GM03348 (cell line): Measurements from ENCODE around the gene XYLT1.
A peak's percentile ranks its signal among the peaks of the same experiment; 100 is the strongest.
"Not testable (repeated sequence)": the region's sequence is repeated elsewhere in the genome, so short reads cannot be mapped to it uniquely, and the experiment has no call there.

Experiments used
- DNase-seq: peaks from one replicate; pipeline ENCODE4 v3.0.0; 2012; ENCODE audit warnings: low spot score

The XYLT1 gene

DNA sequence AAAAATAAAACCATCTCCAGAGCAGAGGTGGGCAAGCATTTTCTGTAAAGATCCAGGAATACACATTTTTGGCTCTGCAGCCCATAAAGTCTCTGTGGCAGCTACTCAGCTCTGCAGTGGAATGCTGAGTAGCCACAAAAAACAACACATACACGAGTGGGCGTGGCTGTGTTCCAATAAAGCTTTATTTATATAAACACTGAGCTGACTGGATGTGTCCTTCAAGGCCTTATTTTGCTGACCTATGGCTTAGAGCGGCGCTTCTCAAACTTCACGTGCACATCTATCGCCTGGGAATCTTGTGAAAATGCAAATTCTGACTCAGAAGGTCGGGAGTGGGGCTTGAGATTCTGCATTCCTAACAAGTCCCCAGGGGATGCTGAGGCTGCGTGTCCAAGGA is 39.7 kb downstream of the XYLT1 start:
- no peak for DNase-seq

DNA sequence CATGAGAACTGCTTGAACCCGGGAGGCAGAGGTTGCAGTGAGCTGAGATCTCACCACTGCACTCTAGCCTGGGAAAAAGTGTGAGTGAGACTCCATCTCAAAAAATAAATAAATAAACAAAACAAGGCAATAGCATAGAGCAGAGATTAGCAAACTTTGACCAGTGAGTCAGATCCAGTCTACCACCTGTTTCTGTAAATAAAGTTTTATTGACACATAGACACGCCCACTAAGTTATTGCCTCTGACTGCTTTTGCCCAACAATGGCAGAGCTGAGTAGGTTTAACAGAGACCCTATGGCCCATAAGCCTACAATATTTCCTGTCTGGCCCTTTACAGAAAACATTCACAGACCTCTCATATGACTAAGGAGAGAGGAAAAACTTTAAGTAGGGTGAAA is 44.3 kb downstream of the XYLT1 start:
- no peak for DNase-seq

DNA sequence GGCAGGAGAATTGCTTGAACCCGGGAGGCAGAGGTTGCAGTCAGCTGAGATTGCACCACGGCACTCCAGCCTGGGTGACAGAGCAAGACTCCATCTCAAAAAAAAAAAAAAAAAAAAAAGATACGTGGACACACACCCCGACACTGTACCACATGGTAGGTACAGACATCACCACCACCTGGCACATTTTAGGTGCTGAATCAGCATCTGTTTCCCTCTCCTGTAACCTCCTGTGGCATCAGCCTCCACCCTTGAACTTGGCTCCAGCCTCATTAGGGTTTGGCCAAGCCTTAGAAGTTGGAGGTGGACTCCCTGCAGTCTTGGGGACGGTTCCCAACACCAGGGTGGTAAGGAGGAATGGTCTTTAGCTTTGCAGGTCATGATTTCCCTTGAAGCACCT is 46.0 kb downstream of the XYLT1 start:
- no peak for DNase-seq

DNA sequence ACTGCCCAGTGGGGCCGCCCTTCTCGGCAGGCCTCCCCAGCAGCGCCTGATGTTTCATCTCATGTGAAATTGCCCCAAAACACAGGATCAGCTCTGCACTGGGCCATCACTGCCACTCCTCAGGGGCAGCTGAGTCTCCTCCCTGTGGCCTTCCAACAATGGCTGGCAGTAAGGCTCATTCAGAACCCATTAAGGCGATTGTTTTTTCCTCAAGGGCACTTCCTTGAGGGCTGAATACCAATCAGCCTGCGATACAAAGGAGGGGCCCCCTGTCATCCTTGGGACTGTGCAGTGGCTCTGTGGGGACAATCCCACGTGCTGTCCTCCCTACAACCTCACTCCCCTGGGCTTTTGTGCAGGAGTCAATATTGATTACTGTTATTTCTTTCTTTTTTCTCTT is 47.5 kb downstream of the XYLT1 start:
- DNase-seq, result no peak

DNA sequence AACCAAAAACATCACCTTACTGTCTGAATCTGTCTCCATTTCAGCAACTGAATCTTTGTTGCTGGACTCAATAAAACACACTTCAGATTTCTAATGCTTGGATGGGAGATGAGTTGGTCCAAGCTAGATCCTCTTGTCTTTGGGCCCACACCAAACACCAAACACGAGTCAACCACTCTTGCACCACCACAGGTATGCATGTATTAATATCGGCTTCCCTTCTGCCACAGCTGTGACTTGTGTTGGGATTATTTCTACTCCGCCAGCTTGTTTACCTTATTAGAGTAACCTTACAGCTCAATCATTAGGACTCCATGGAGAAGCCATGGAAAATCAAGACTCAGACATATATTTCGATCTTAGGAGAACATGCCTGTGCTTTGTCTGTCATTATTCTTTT is 49.9 kb downstream of the XYLT1 start:
- no peak for DNase-seq

DNA sequence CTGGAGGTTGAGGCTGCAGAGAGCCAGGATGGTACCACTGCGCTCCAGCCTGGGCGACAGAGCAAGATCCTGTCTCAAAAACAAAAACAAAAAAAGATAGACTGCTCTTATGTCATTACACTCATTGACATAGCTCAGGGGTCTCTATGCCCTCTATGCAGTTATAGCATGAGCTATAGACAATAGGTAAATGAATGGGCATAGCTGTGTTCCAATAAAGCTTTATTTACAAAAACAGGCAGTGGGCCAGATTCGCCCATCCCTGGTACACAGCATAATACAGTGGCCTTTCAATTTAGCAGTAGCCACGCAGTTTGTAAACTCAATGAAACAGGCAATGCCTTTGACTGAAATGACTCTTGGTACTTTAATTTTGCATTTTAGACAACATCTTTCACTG is 51.5 kb downstream of the XYLT1 start:
- no peak for DNase-seq

DNA sequence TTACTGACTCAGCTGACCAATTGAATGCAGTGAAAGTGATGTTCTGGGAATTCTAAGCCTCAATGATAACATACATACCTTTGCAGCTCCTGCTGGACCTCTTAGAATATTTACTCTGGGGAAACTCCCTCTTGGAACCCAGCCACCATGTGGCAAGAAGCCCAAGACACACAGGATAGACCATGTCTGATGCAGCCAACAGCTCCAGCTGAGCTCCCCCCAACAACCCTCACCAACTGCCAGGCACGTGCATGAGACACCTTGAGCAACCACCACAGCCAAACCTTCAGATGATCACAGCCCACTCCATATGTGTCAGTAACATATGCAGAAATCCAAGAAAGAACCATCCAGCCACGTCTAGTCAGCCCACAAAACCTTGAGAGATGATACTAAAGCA is 53.0 kb downstream of the XYLT1 start:
- no peak for DNase-seq

DNA sequence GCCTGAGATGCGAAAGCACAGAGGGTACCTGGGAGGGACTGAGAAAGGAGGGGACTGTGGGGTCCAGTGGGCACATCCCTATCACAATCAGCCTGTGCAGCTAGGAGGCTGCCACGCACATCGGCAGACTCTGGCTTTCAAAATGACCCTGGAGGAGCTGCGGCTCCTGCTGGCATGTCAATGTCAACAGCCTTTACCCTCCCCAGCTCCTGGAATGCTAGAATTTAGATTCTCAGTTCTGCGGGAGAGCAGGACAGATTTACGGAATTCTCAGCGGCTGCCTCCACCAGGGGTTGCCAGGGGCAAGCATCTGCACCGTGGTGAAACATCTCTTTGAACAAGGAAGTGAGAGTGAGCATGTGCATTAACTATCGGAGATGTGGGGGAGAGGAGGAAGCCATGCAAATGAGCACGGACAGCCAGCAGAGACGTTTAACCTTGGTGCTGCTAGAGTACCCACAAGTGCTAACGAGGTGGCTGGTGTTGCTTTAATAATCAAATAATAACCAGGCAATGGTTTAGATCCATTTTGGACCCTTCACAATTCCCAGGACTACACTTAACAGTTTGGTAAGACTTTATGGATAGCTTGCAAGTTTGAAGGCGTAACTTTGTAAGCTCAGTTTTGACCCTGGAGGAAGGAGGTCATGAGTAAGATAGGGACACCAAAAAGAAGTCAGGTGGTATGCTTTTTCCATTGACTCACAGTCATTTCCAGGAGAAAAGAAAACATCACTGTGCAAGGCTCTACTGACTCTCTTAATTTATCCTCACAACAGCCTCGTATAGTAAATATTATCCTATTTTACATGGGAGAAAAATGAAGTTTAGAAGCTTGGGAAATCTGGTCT is 54.1 kb downstream of the XYLT1 start:
- DNase-seq, result peak; percentile 41

DNA sequence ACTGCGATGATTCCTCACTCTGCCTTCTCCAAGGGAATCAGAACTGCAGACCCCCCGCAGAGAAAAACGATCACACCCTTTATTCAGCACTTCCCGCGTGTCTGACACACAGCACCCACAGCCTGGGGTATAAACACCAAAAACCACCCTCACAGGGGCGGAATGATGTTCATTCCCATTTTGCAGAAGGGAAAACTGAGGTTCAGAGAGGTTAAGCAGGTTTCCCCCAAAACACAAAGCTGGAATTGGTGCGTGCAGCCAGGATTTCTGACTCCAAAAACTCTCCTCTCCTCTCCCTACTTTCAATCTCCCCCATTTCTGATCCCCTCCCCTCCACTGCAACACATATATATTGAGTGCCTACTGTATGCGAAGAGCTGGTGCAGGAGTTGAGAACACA is 55.8 kb downstream of the XYLT1 start:
- no peak for DNase-seq

DNA sequence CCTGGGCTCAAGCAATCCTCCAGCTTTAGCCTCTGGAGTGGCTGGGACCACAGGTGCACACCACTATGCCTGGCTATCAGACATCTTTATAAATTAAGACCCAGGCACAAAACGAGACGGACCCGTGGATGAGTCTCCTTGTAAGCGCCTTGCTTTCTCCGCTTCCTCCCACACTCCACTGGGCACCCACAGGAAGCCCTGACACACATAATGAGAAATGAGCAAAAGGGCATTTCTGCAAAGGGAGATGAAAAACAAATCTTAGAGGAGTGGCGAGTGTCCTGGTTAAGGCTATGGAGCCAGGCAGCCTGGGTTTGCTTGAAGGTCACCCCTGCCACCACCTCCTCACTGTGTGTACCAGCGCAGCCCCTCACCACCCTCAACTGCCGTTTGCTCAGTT is 56.3 kb downstream of the XYLT1 start:
- DNase-seq, result no peak

DNA sequence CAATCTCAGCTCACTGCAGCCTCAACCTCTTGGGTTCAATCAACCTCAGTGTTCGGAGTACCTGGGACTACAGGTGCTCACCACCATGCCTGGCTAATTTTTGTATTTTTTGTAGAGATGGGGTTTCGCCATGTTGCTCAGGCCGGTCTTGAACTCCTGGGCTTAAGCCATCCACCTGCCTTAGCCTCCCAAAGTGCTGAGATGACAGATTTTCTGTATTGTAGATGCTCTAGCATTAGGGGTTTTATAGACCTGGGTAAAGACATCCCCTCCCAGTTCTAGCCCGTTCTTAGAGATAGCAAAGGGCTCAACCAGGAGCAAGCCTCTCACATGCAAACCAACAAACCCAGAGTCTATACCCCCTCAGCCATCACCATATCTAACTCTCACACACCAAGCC is 57.3 kb downstream of the XYLT1 start:
- no peak for DNase-seq

DNA sequence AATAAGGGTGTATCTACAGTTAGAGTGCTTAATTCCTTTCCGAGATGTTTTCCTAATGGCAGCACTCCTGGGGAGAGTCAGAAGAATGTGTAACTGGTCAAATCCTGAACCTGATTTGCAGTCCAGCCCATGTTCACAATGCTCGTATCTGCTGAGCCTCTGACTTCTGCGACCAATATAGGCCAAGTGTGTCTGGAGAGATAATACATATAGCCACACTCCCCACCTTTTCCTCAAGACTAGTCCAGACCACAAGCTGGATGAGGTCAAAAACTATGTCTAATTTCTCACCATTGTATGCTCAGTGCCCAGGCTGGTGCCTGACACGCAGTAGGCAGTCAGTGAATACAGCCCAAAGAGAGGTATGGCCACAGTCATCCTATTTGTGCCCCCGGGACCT is 58.0 kb downstream of the XYLT1 start:
- no peak for DNase-seq

DNA sequence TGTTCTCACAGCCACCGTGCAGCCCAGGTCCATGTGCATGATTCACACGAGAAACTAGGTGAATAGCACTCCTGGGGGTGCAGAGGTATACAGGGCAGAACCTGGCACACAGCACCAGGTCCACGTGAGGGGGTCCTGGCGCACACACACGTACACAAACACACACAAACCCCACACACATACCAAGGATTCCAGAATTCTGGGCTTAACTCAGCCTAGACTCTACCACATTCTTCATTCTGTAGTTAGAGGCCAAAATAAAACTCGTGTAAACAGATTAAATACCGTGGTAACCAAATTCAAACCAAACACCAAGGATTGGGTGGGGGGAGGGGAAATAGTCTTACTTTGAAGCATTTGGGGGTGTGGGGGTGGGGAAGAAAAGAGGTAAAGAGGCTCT is 58.5 kb downstream of the XYLT1 start:
- DNase-seq, result peak; percentile 50

DNA sequence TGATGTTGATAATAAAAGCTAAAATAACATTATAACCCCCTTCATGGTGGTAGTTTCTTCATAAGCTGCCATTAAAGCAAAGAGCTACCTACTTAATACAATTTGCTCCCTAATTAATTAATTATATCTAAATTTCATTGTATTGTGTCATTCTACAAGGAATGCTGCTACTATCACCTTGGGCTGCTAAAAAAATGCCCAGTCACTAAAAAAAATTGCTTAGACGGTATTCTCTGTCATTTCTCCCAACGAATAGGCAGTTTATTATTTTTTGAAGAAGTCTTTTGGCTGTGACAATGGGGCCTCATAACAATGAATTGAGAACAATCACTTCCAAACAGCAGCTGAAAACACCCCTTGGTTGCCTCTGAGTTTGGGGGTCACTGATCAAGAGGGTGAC is 59.5 kb downstream of the XYLT1 start:
- DNase-seq, result no peak

DNA sequence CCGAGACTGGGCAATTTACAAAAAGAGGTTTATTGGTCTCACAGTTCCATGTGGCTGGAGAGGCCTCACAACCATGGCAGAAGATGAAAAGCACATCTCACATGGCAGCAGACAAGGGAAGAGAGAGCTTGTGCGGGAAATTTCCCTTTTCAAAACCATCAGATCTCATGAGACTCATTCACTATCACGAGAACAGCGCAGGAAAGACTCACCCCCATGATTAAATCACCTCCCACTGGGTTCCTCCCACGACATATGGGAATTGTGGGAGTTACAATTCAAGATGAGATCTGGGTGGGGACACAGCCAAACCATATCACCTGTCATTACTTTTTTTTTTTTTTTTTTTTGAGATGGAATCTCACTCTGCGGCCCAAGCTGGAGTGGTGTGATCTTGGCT is 60.4 kb downstream of the XYLT1 start:
- DNase-seq, result not testable (repeated sequence)

DNA sequence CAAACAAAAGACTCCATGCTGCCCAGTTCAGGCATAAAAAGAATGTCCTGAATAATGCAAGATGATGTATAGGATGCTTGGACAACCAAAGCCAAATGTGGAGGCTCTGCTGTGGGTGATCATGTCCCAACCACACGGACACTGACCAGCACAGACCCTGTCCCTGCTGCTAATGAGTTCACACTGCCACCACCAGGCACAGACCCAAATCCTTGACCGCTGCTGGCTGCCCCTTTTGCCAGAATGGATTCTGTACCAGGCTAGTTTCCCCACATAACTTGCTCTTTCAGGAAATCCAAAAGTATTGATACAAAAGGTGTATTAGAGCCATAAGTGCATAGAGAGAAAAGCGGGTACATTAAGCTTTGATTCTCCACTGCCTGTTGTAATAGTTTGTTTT is 60.9 kb downstream of the XYLT1 start:
- no peak for DNase-seq

DNA sequence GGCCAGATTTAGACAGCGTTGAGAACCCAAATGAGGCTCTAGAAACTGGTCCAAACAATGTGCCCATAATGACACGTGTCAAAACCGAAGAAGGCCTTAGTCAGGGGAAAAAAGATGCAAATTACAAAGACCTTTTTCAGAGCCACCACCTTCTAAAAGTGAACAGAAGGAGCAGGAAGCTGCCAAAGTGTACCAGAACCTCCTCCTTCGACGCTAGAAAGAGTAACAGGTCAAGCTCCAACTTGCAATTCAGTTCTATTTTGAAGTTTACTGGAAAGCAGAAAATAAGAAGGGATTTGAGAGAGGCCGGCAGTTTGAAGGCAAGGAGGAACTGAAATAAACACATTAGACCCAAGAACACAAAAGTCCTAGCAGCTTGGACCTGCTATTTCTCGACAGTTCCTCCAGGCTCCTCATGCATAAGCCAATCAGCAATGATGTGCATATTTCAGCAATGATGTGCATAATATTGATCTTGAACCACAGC is 61.8 kb downstream of the XYLT1 start:
- DNase-seq, result no peak

DNA sequence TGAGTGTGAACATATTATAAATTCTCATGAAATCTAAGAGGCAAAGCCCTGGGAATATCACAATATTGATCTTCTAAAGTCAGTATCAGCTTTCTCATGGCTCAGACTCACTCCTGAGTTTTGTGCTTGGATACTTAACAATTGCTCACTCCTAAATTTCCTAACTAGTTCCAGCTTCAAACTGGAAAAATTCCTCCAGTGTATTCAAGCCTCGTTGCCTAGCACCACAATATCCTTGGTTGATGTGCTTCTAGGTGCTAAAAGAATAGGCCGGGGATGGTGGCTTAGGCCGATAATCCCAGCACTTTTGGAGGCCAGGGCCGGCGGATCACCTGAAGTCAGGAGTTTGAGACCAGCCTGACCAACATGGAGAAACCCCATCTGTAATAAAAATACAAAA is 62.5 kb downstream of the XYLT1 start:
- peak; percentile 24 for DNase-seq

DNA sequence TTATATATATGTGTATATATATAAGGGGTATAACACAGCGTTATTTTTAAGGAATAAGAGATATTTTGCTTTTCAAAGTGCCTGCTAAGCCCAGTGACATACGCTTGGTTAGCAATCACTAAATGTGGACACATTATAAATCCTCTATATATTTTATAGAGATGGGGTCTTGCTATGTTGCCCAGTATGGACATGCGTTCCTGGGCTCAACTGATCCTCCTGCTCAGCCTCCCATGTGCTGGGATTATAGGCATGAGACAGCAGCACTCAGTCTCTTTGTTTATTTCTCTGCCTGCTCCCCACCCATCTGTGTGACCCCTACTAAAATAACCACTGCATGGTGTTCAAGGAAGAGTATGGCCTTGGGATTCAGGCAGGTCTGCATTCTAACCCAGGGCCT is 63.4 kb downstream of the XYLT1 start:
- DNase-seq, result no peak

DNA sequence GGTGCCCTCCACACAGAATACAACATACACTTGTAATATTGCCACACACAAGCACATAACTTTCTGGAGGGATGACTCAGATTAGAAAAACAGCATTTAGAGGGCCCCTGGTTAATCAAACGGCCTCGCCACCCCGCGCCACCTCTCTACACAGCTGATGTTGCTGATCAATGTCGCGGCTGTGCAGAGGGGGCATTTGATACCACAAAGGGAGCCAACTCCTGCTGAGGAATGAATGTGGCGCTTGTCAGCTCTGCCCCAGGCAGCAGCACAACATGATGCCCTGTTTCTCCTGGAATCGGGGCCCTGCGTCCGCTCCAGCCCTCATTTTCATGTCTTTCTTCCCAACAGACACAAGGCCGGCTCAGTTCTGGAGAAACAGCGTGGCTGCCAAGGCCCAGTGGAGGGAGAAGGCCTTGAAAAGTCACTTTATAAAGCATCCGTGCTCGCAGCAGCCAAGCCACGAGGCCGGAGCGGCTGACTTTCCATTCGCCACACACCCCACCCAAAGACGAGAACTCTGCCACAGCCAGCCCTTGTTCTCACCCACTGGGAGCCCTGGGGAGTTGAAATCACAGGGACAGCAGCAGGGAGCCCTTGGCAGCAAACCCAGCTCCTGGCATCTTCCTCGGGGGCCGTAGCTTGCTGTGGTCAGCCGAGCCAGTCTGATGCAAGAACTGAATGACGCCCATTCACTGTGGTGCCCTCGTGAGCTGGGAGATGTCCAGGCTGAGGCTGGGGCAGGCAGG is 65.6 kb downstream of the XYLT1 start:
- peak; percentile 87 for DNase-seq

DNA sequence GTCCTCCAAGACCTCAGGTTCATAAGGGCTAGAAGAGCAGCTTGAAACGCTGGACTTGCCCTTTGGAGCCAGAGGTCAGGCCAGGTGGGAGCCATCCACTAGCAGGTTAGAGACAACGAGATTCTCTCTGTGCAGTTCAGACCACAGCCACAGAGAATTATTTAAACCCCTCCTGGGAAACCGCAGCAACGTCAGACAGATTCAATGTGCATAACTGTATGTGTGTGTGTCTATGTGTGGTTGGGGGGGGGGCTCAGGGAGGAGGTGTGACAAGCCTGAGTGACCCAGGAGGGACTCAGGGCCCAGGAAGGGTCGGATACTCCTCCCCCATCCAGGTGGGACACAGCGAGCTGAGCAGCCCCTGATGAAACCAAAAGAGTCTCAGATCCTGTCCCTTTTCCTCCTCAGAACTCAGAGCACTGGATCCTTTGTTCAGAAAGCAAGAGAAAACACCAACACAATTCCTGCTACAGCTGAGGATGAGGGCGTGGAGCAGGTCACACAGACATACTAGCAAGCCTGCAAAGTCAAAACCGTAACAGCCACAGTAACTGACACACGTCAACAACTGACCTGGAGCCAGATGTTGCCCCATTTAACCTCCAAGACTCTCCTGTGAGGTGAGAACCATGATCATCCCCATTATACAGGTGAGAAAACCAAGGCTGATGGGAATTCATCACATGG is 66.8 kb downstream of the XYLT1 start:
- DNase-seq, result no peak

DNA sequence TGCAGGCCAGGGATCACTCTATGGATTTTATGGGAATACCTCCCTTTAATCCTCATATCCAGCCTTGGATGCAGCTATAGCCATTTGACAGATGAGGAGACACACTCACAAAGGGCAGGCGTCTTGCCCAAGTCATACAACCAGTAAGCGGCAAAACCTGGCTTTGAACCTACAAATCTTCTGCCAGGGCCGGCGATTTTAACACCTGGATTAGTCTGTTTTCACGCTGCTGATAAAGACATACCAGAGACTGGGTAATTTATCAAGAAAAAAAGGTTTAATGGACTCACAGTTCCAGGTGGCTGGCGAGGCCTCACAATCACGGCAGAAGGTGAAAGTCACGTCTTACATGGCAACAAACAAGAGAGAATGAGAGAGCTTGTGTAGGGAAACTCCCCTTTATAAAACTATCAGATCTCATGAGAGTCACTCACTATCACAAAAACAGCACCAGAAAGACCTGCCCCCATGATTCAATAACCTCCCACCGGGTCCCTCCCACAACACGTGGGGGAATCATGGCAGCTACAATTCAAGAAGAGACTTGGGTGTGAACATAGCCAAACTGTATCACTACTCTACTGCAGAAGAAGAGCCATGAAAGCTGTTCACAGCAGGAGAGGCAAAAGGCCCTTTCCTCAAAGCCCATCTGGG is 67.5 kb downstream of the XYLT1 start:
- DNase-seq, result no peak
